Heart right ventricle (tissue), 16 donors: ENCODE data around the gene GALM. TPM values are rescaled to one million over a fixed set of nuclear protein-coding genes. Genes with fewer than 3 reads are reported as not detected.

ENCODE experiments used
- ATAC-seq, 8 donors: fragments of 200-7000 bp; cut with Tn5 transposase; one replicate each; pipeline ENCODE4 v1.9.1; 2020; ENCODE audit warnings: mild to moderate bottlenecking in 8 of 8, moderate library complexity in 8 of 8, moderate number of reproducible peaks in 1 of 8
- DNase-seq, 2 donors: peaks; one replicate each; pipeline ENCODE4 v3.0.0-alpha.2; 2020
- H3K27ac ChIP-seq, 10 donors: fragments of 200-600 bp; sonication (generic) in 2 of 10; one replicate each; pipeline versions ENCODE4 v1.5.0 to v1.8.0; 2020 to 2022; ENCODE audit warnings: mild to moderate bottlenecking in 3 of 10
- H3K27me3 ChIP-seq, 7 donors: fragments of 200-600 bp; one replicate each; pipeline ENCODE4 v1.8.0; 2021 to 2022; ENCODE audit warnings: mild to moderate bottlenecking in 2 of 7
- H3K36me3 ChIP-seq, 9 donors: fragments of 200-600 bp; sonication (generic) in 1 of 9; one replicate each; pipeline versions ENCODE4 v1.5.0 to v1.8.0; 2020 to 2022; ENCODE audit warnings: mild to moderate bottlenecking in 2 of 9
- H3K4me1 ChIP-seq, 9 donors: fragments of 200-600 bp; sonication (generic) in 1 of 9; one replicate each; pipeline versions ENCODE4 v1.5.0 to v1.8.0; 2020 to 2022; ENCODE audit warnings: mild to moderate bottlenecking in 4 of 9
- H3K4me3 ChIP-seq, 10 donors: fragments of 200-600 bp; sonication (generic) in 2 of 10; one replicate each; pipeline versions ENCODE4 v1.5.0 to v1.8.0; 2020 to 2022; ENCODE audit warnings: mild to moderate bottlenecking in 7 of 10, moderate library complexity in 2 of 10
- H3K9me3 ChIP-seq, 11 donors: fragments of 200-600 bp in 10 of 11; sonication (generic) in 2 of 11; one replicate each; pipeline versions ENCODE4 v1.5.0 to v1.8.0; 2013 to 2022; ENCODE audit warnings: mild to moderate bottlenecking in 2 of 11, control low read depth in 1 of 11, moderate library complexity in 1 of 11
- WGBS, 2 donors: extraction: QIAGEN DNeasy Blood & Tissue Kit; methylation state at CpG; one replicate each; pipeline ENCODE4 v1.1.7; 2013; ENCODE audit warnings: inconsistent platforms in 1 of 2; 5-methylcytosine and 5-hydroxymethylcytosine counted together
- intact Hi-C, 10 donors: fragments of 100-400 bp; cut with DNase I; formaldehyde crosslinking; loops; one replicate each; pipeline versions ENCODE4 v1.11.1 to v1.14.2; 2022
- polyA plus RNA-seq, 2 donors: library from polyadenylated mRNA; stranded (reverse); fragments of 200-250 nt; gene quantifications; one replicate each; pipeline ENCODE4 v1.2.3, GENCODE V29; 2013
- total RNA-seq, 10 donors: library from RNA; stranded (reverse); fragmentation: NEBNext Ultra II Directional in 3 of 10; extraction: Animal tissue kit (Norgen Biotek cat#: 25700) in 3 of 10; gene quantifications; one replicate each; pipeline versions ENCODE4 v1.2.1 to v1.2.4, GENCODE V29; 2021 to 2023
- TF ChIP-seq, protein P1 (sequence below), 9 donors: fragments of 200-600 bp; sonication (generic) in 2 of 9; IDR thresholded peaks; one replicate each; pipeline versions ENCODE4 v1.5.0 to v1.8.0; 2021 to 2022; ENCODE audit warnings: antibody characterized with exemption in 9 of 9, mild to moderate bottlenecking in 5 of 9, moderate library complexity in 1 of 9
- donor health status: Arrhythmogenic right ventricular cardiomyopathy.
- donor health status: ischemic (EF 13 %, LVEDD 7.1; RV severe dilation, severe dysfunction).
- donor health status: healthy with polysubstance abuse.
- donor health status: DM: no; HTN: yes; CAD: no.
- donor health status: DM: no; HTN: no; CAD: no.
- donor health status: ischemic (EF 25% LVEDD 6.9; RV normal size, moderate dysfunction).
- donor health status: ischemic (EF 25% LVEDD 5.7; RV mildly dilated, moderate dysfunction).
- donor health status: healthy.
- donor health status: DM: yes; HTN: yes; CAD: no.
- donor health status: Ischemic cardiomyopathy.
- donor health status: ischemic (EF 35%, LVEDD 5.7; RV mildly dilated, moderate dysfunction).
- donor health status: nonischemic (EF 11% LVEDD 7.7; RV severe dilation, severe dysfunction).
- donor health status: DM: yes; HTN: yes; CAD: no.
- donor health status: PGD.
- donor health status: ischemic (EF 29% LVEDD 5.4; RV normal size, mild dysfunction).
- donor health status: nonischemic (EF 23%, LVEDD 6.1; RV moderate dilation, normal function).

The GALM gene
- total and polyA plus RNA-seq, 12 donors, result 6.5 to 18.6 (median 11.0) TPM

DNA sequence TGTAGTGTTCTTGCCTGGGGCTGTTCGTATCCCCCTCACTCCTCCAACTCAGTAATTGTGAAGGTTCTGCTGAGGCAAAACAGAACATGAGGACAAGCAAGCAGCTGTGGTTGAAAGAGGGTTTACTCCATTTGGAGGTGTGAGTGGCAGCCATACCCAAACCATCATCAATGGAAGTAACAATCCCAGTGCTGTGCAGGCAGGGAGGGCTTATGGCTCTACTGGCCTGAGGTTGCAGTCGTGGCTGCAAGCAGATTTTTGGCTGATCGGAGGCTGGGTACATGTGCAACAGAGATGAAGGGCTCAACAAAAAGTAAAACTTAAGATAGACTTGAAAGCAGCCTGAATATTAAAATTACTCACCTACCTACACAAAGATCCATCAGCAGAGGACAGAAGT is 72.0 kb downstream of the GALM start:
- H3K9me3 ChIP-seq, result peaks cover 0 to 6% (median 0%) of the 10 kb centered on the region in 11 donors
- peak overlapping the region in 2 of 10 donors; percentile 1 to 65 for H3K27ac ChIP-seq
- intact Hi-C loops, result loop anchor here in 5 of 10 donors (2.0 to 10.0 kb wide), 5 partner anchors 161 to 425 kb away; no protein-coding TSS in a partner anchor
- 93 to 95% methylated on average over 3 of the region's 3 CpGs for WGBS, 2 donors
- DNase-seq, result no peak
- H3K36me3 ChIP-seq, result peaks cover 0 to 68% (median 0%) of the 10 kb centered on the region in 9 donors
- H3K4me1 ChIP-seq, result peaks cover 0 to 52% (median 22%) of the 10 kb centered on the region in 9 donors
- no peaks in the 10 kb centered on the region for H3K27me3 ChIP-seq
- no peak for ATAC-seq
- TF ChIP-seq, protein P1, sequence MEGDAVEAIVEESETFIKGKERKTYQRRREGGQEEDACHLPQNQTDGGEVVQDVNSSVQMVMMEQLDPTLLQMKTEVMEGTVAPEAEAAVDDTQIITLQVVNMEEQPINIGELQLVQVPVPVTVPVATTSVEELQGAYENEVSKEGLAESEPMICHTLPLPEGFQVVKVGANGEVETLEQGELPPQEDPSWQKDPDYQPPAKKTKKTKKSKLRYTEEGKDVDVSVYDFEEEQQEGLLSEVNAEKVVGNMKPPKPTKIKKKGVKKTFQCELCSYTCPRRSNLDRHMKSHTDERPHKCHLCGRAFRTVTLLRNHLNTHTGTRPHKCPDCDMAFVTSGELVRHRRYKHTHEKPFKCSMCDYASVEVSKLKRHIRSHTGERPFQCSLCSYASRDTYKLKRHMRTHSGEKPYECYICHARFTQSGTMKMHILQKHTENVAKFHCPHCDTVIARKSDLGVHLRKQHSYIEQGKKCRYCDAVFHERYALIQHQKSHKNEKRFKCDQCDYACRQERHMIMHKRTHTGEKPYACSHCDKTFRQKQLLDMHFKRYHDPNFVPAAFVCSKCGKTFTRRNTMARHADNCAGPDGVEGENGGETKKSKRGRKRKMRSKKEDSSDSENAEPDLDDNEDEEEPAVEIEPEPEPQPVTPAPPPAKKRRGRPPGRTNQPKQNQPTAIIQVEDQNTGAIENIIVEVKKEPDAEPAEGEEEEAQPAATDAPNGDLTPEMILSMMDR (IDR thresholded peaks at IDR 0.05), result no peak
- H3K4me3 ChIP-seq, result no peak overlapping the region

- intact Hi-C loops, result loop anchor here in 5 of 10 donors (2.0 to 10.0 kb wide), 5 partner anchors 162 to 427 kb away; no protein-coding TSS in a partner anchor
- TF ChIP-seq, protein P1 (IDR thresholded peaks at IDR 0.05), result no peak
- Histone ChIP-seq H3K36me3 (peaks cover 0 to 71% (median 10%) of the 10 kb centered on the region in 9 donors), H3K27me3 (no peaks in the 10 kb centered on the region), H3K4me1 (peaks cover 0 to 52% (median 35%) of the 10 kb centered on the region in 9 donors), H3K4me3 (no peak overlapping the region), H3K27ac (no peak overlapping the region), H3K9me3 (peaks cover 0 to 6% (median 0%) of the 10 kb centered on the region in 11 donors)
- ATAC-seq (no peak), DNase-seq (no peak)
- WGBS, 2 donors, result 95 to 96% methylated on average over 2 of the region's 2 CpGs
Observed at GRCh38 chr2:38739524-38739923, 73.6 kb downstream of the GALM start.

DNA sequence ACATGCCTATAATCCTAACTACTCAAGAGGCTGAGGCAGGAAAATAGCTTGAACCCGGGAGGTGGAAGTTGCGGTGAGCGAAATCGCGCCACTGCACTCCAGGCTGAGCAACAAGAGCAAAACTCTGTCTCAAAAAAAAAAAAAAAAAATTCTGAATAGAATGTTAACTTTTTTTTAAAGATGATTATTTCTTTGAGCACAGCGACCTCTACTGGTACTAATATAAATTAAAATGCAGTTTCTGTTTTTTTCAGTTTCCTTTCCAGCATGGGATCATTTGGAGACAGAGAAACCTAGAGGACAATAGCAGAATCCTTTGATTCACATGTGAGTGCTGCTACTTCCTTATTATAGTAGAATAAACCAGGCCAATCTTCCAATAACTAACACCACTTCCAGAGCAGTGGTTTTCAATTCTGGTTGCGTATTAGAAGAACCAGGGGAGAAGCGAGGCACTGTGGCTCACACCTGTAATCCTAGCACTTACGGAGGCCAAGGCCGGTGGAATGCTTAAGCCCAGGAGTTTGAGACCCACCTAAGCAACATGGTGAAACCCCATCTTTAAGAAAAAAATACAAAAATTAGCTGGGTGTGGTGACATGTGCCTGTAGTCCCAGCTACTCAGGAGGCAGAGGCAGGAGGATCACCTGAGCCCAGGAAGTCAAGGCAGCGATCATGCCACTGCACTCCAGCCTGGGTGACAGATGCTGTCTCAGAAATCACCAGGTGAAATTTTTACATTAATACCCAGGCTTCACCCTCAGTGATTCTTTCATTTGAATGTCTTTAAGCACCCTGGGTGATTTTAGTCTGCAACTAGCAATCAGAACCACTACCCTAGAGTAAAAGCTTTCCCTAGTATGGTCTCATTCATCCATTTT is 75.2 kb downstream of the GALM start:
- TF ChIP-seq, protein P1 (IDR thresholded peaks at IDR 0.05), result peak; percentile 48 to 76 (median 64)
- 60 to 61% methylated on average over 11 of the region's 11 CpGs for WGBS, 2 donors
- H3K36me3 ChIP-seq, result peaks cover 0 to 78% (median 25%) of the 10 kb centered on the region in 9 donors
- peak overlapping the region in 5 of 10 donors; percentile 14 to 40 (median 38) for H3K27ac ChIP-seq
- peaks cover 0 to 58% (median 37%) of the 10 kb centered on the region in 9 donors for H3K4me1 ChIP-seq
- no peak for DNase-seq
- H3K27me3 ChIP-seq, result no peaks in the 10 kb centered on the region
- intact Hi-C loops, result loop anchor here in 6 of 10 donors (1.0 to 10.0 kb wide), 9 partner anchors 69 to 426 kb away; no protein-coding TSS in a partner anchor
- peak in 6 of 8 donors; percentile 12 to 47 (median 26) for ATAC-seq
- peak overlapping the region in 1 of 10 donors; percentile 9 for H3K4me3 ChIP-seq
- peaks cover 0 to 6% (median 0%) of the 10 kb centered on the region in 11 donors for H3K9me3 ChIP-seq

GRCh38 chr2:38742797-38743559 is 77.1 kb downstream of the GALM start:
- TF ChIP-seq, protein P1 (IDR thresholded peaks at IDR 0.05), result no peak
- H3K4me3 ChIP-seq, result no peak overlapping the region
- peaks cover 2 to 63% (median 48%) of the 10 kb centered on the region in 9 donors for H3K4me1 ChIP-seq
- H3K36me3 ChIP-seq, result peaks cover 0 to 90% (median 40%) of the 10 kb centered on the region in 9 donors
- 83 to 84% methylated on average over 10 of the region's 10 CpGs for WGBS, 2 donors
- no peaks in the 10 kb centered on the region for H3K27me3 ChIP-seq
- ATAC-seq, result peak in 2 of 8 donors; percentile 20 to 41
- DNase-seq, result no peak
- H3K9me3 ChIP-seq, result peaks cover 0 to 6% (median 0%) of the 10 kb centered on the region in 11 donors
- H3K27ac ChIP-seq, result no peak overlapping the region
- intact Hi-C loops, result loop anchor here in 6 of 10 donors (1.0 to 10.0 kb wide), 7 partner anchors 14 to 428 kb away; no protein-coding TSS in a partner anchor
